Transverse colon (tissue), 4 donors: ENCODE measurements around the gene FGF7. TPM values are rescaled to one million over a fixed set of nuclear protein-coding genes. Genes with fewer than 3 reads are reported as not detected.

ENCODE experiments used
- DNase-seq: peaks from one replicate; pipeline ENCODE4 v3.0.0-alpha.2; 2019
- H3K27ac ChIP-seq, 4 donors: fragments of 200-600 bp; sonication (generic); 2 replicates each; pipeline ENCODE4 v1.5.1; 2016 to 2018; ENCODE audit warnings: inconsistent platforms in 4 of 4
- H3K27me3 ChIP-seq: fragments of 200-600 bp; sonication (generic); 2 replicates; pipeline ENCODE4 v1.5.1; 2017; ENCODE audit warnings: inconsistent platforms
- H3K36me3 ChIP-seq, 4 donors: fragments of 200-600 bp; sonication (generic); 2 replicates each; pipeline ENCODE4 v1.5.1; 2017 to 2019; ENCODE audit warnings: inconsistent platforms in 4 of 4
- H3K4me1 ChIP-seq, 4 donors: fragments of 200-600 bp; sonication (generic); 2 replicates each; pipeline ENCODE4 v1.5.1; 2017 to 2020; ENCODE audit warnings: inconsistent platforms in 4 of 4
- H3K4me3 ChIP-seq, 4 donors: fragments of 200-600 bp; sonication (generic); 1 replicate in 1 of 4; 2 replicates in 3 of 4; pipeline versions ENCODE4 v1.5.1 to v1.6.1; 2017 to 2019; ENCODE audit warnings: inconsistent platforms in 4 of 4
- H3K9me3 ChIP-seq, 2 donors: fragments of 200-600 bp; sonication (generic); 2 replicates each; pipeline ENCODE4 v1.5.1; 2017 to 2019; ENCODE audit warnings: inconsistent platforms in 2 of 2
- CTCF ChIP-seq, 5 experiments: fragments of 200-600 bp in 3 of 5; fragments of 450-650 bp in 2 of 5; sonication (generic) in 3 of 5; IDR thresholded peaks; 1 replicate in 2 of 5; 2 replicates in 3 of 5; pipeline ENCODE4 v1.5.1; 2016 to 2017; ENCODE audit warnings: antibody characterized with exemption in 5 of 5, inconsistent platforms in 3 of 5, mild to moderate bottlenecking in 2 of 5, moderate library complexity in 1 of 5
- EP300 ChIP-seq: sonication (generic); formaldehyde crosslinking; IDR thresholded peaks from one replicate; pipeline ENCODE4 v1.6.1; 2017; ENCODE audit warnings: antibody characterized with exemption, low read depth
- POLR2A ChIP-seq: fragments of 450-650 bp; IDR thresholded peaks from one replicate; pipeline ENCODE4 v1.6.1; 2016; ENCODE audit warnings: antibody characterized with exemption, mild to moderate bottlenecking, moderate library complexity
- POLR2AphosphoS5 ChIP-seq, 3 donors: sonication (generic); formaldehyde crosslinking; IDR thresholded peaks; one replicate each; pipeline ENCODE4 v1.6.1; 2016; ENCODE audit warnings: antibody characterized with exemption in 3 of 3
- WGBS, 2 donors: methylation state at CpG; one replicate each; pipeline ENCODE4 v1.1.5; 2018; ENCODE audit warnings: low coverage in 1 of 2; 5-methylcytosine and 5-hydroxymethylcytosine counted together
- in situ Hi-C, 4 donors: fragments of 200-750 bp; cut with MboI; loops; one replicate each; pipeline versions ENCODE4 v1.15.0 to v1.15.1; 2017; ENCODE audit warnings: low sequenced_read_pairs in 3 of 4, low pct_ligation_motif_present in 1 of 4, low pct_unique_long_range_greater_than_20kb in 1 of 4
- intact Hi-C: fragments of 100-400 bp; cut with DNase I; formaldehyde crosslinking; loops from one replicate; pipeline ENCODE4 v1.15.1; 2023; ENCODE audit warnings: low total_unique reads
- total RNA-seq, 4 donors: library from RNA; depleted of rRNA; stranded (reverse); fragments of >200 nt; gene quantifications; one replicate each; pipeline ENCODE4 v1.1.0, GENCODE V29; 2016

Gene FGF7
- 10 to 100 TPM; 11.2 to 18.6 (median 17.9) TPM for total RNA-seq

- Histone ChIP-seq H3K27ac (peak within 1 kb of the TSS; percentile 71 to 80 (median 72)), H3K36me3 (no peaks in the 10 kb centered on the region), H3K27me3 (no peaks in the 10 kb centered on the region), H3K9me3 (no peaks in the 10 kb centered on the region), H3K4me3 (peak within 1 kb of the TSS; percentile 12 to 43 (median 29)), H3K4me1 (peaks cover 0 to 2% (median 0%) of the 10 kb centered on the region in 4 donors)
- no peak for DNase-seq
- 49 to 57% methylated on average over 4 of the region's 4 CpGs for WGBS, 2 donors
- TF ChIP-seq CTCF (IDR thresholded peaks at IDR 0.05), result no peak
- TF ChIP-seq POLR2AphosphoS5 (IDR thresholded peaks at IDR 0.05), result peak; percentile 45 to 57 (median 49)
- TF ChIP-seq POLR2A, result peak; percentile 51
- no peak for TF ChIP-seq EP300
- intact Hi-C loops (loop anchor here (5.0 kb wide), 1 partner anchor 186 kb away; no protein-coding TSS in a partner anchor), in situ Hi-C loops (loop anchor here (10.0 to 25.0 kb wide), 5 partner anchors 178 to 714 kb away; no protein-coding TSS in a partner anchor)
Observed at GRCh38 chr15:49423021-49423420, at the start of gene FGF7. Gene FGF7 (plus strand): TSS chr15:49423242. CDS start chr15:49424298, 1,056 bp downstream.

DNA sequence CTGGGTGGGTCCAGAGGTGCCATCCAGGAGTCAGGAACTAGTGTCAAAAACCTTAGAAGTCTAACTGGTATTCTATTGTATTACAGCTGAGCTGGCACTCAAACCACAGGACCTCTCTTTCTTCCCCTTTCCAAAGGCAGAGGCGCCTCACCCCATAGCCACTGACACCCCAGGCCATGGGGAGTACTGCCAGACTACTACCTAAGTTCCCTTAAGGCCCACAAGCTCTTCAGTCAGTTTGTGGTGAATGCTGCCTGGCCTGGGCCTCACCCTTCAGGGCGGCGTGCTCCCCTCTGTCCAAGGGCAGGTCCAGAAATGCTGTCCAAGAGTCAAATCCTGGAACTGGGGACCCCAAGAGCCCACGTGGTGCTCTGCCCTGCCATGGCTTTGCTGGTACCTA is 43.0 kb upstream of the FGF7 start:
- intact Hi-C loops (no loop called here), in situ Hi-C loops (no loop called here)
- Histone ChIP-seq H3K4me1 (no peaks in the 10 kb centered on the region), H3K9me3 (no peaks in the 10 kb centered on the region), H3K36me3 (no peaks in the 10 kb centered on the region), H3K27me3 (no peaks in the 10 kb centered on the region), H3K4me3 (no peak overlapping the region), H3K27ac (no peak overlapping the region)
- TF ChIP-seq EP300 (no peak), POLR2AphosphoS5 (IDR thresholded peaks at IDR 0.05) (no peak), CTCF (IDR thresholded peaks at IDR 0.05) (no peak), POLR2A (no peak)
- whole genome bisulfite sequencing, 2 donors, result 75 to 82% methylated on average over 1 to 4 of the region's 4 CpGs
- no peak for DNase-seq

- Histone ChIP-seq H3K27ac (no peak overlapping the region), H3K4me3 (no peak overlapping the region), H3K27me3 (no peaks in the 10 kb centered on the region), H3K36me3 (no peaks in the 10 kb centered on the region), H3K4me1 (no peaks in the 10 kb centered on the region), H3K9me3 (no peaks in the 10 kb centered on the region)
- no peak for DNase-seq
- 80 to 88% methylated on average over 5 of the region's 5 CpGs for WGBS, 2 donors
- in situ Hi-C loops (no loop called here), intact Hi-C loops (no loop called here)
- no peak for TF ChIP-seq EP300
- TF ChIP-seq CTCF (IDR thresholded peaks at IDR 0.05), result no peak
- TF ChIP-seq POLR2AphosphoS5 (IDR thresholded peaks at IDR 0.05), result no peak
- TF ChIP-seq POLR2A, result no peak
Observed at GRCh38 chr15:49380912-49381311, 42.1 kb upstream of the FGF7 start.

GRCh38 chr15:49382394-49382793 is 40.6 kb upstream of the FGF7 start:
- Histone ChIP-seq H3K27me3 (no peaks in the 10 kb centered on the region), H3K36me3 (no peaks in the 10 kb centered on the region), H3K4me3 (no peak overlapping the region), H3K4me1 (no peaks in the 10 kb centered on the region), H3K27ac (no peak overlapping the region), H3K9me3 (no peaks in the 10 kb centered on the region)
- intact Hi-C loops, result no loop called here
- no peak for DNase-seq
- in situ Hi-C loops, result no loop called here
- no peak for TF ChIP-seq CTCF (IDR thresholded peaks at IDR 0.05)
